GM18519 (cell line): Measurements from ENCODE around the gene KLF17.

Experiments used
- ATAC-seq: cut with Tn5 transposase; IDR thresholded peaks from one replicate; pipeline ENCODE4 v1.9.1; 2021; ENCODE audit warnings: mild to moderate bottlenecking, moderate library complexity; ENCODE audit not compliant: unreplicated experiment, low FRiP score

Gene KLF17

DNA sequence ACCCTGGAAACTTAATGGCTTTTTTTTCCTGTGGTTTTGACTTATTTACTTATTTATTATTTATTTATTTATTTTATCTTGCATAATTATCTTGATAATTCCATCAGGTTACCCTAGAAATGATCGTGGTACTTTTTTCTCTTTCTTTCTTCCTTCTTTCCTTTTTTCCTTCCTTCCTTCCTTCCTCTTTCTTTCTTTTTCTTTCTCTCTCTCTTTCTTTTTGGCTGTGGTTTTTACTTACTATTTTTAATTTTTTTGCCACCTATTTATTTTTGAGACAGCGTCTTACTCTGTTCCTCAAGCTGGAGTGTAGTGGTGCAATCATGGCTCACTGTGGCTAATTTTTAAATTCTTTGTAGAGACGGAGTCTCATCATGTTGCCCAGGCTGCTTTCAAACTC, 29.0 kb downstream of the KLF17 start:
- no peak for ATAC-seq

- ATAC-seq: no peak
Measured at GRCh38 chr1:44151332-44151731, 32.7 kb downstream of the KLF17 start.

- no peak for ATAC-seq
Measured at GRCh38 chr1:44151808-44152207, 33.2 kb downstream of the KLF17 start.

DNA sequence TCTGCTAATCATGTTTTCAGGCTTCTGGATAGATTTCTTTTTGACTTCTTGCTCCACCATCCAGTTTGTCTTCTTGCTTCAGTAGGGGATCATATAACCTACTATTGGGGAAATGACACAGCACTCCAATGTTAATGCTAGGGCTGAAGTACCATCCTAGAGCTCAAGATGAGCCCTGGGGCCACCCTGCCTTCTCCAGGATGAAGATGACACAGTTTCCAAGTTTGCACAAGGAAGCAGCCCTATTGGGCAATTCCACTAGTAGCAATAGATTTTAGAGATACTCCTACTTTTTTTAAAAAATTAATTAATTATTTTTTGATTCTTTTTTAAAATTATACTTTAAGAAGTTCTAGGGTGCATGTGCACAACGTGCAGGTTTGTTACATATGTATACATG, 34.1 kb downstream of the KLF17 start:
- ATAC-seq: no peak

- no peak for ATAC-seq
Measured at GRCh38 chr1:44154049-44154448, 35.4 kb downstream of the KLF17 start.

DNA sequence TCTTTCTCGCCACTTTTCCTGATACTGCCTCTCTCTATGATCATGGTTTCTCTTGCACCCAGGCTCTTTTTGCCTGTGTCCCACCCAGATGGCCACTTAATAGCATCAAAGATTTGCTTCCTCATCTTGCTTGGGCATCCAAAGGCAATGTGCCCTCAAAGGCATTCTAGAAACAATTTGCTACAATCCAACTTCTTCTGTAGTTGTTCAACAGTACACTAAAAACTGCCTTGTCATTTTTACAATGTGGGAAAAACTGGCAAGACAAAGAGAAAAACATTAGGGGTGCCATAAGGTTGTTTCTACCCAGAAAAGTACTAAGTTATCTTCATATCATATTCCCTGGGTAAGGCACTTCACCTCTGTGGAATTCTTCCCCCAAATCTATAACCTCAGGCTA, 39.3 kb downstream of the KLF17 start:
- no peak for ATAC-seq

DNA sequence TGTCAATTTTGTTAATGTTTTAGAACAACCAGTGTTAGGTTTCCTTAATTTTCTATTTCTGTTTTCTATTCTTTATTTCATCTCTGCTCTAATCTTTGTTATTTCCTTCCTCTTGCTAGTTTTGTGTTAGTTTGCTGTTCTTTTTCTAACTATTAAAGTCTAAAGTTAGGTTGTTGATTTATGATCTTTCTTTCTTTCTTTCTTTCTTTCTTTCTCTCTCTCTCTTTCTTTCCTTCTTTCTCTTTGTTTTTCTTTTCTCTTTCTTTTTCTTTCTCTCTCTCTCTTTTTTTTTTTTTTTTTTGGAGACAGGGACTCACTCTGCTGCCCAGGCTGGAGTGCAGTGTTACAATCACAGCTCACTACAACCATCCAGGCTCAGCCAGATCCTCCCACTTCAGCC, 40.2 kb downstream of the KLF17 start:
- ATAC-seq: no peak

DNA sequence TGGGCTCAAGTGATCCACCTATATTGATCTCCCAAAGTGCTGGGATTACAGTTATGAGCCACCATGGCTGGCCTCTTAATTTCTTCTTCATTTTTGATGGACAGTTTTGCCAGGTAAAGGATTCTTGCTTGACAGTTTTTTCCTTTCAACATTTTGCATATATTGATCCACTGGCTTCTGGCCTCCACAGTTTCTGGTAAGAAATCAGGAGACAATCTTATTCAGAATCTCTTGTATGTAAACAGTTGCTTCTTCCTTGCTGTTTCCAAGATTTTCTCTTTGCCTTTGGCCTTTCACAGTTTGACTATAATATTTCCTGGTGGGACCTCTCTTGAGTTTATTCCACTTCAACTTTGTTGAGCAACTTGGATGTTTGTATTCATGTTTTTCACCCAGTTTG, 42.9 kb downstream of the KLF17 start:
- no peak for ATAC-seq

DNA sequence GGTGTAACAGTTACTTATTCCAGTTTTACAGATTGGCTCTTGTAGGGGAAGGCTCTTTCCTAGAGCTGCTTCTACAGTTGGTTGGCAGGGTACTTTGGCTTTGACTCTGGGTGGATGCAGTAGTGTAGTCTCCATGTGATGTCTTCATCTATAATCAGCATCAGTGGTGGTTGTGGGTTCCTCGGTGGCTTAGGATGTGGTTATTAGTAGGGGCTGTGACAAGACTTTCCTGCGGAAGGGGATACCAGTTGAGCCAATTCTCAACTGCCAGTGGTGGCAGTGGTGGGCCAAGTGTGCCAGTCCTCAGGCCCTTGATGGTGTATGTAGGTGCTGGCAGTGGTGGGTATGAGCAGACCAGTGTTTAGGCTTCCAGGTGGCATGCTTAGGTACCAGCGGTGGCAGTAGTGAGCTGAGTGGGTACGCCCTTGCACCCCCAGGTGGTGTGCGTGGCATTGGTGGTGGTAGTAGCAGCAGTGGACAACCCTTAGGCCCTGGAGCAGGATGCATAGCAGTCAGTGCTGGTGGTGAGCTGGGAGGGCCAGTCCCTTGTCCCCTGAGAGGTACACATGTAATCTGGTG, 50.0 kb downstream of the KLF17 start:
- no peak for ATAC-seq

DNA sequence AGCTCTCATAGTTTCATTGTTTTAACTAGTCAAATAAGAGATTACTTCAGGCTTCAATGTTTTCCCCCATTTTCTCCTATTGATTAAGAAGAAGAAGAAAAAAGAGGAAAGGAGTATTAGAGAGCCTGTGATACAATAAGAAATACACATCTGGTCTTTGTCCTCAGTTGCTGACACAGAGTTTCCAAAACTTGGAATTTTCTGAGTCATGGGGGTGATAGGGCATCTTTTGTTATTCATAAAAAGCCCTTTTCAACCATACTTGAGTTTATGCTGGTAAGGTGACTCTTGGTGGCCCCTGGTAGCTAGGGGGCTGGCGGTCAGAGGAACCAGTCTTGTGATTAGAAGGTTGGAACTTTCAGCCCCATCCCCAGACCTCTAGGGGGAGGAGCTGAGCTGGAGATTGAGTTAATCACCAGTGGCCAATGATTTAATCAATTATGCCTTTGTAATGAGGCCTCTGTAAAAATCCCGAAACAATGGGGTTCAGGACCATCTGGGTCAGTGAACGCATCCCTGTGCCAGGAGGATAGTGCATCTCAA, 51.7 kb downstream of the KLF17 start:
- no peak for ATAC-seq

DNA sequence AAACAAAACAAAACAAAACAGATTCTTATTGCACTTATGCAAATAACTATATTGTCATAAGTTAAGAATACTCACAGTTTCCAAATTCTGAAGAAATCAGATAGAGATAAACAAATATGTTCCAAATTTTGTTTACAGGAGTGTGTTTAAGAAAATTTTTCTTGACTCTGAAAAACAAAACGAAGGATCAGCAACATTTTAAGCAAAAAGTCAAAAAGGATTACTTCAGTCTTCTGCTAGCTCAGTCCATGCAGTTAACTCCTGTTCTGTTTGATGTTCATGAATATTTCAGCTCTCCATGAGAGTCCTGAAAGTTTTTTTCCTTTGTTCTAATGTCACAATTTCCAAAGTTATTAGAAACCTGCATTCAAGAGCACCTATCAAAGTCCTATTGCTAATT, 56.0 kb downstream of the KLF17 start:
- no peak for ATAC-seq
